Activated effector memory CD4-positive, alpha-beta T cell treated with anti-CD3 and anti-CD28 coated beads, Interleukin-2, amount 50 U/mL, for 16 hours (primary cell): ENCODE measurements around the gene TMEM247.

ENCODE experiments used
- DNase-seq: peaks from one replicate; pipeline ENCODE4 v3.0.0-alpha.2; 2020

The TMEM247 gene

DNA sequence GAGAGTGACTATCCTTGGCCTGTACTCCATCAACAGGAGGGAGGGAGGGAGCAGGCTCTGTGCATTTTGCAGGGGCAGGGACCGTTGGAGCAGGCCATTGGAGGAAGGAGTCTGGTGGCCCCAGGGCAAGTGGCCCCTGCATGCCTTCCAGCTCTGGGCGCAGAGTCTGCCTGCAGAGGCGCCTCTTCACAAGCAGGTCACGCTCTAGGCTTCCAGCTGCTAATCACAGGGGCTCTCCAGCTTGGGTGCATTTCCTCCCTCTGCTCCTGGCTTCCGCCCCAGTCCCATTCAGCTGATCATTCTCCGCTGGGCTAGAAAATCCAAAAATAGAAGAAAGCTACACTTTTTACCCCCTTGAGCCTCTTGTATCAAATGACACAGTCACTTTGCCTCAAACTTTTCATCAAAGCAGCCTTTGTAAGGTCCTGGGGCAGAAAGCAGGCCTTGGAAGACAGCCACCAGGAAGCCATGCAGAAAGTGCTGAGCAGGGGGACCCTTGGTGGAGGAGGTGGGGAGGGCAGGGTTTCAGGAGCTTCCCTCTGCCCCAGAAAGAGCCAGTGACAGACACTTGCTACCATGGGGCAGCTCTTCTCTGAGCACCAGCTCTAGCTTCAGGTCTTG lies 11.3 kb downstream of the TMEM247 start:
- DNase-seq: no peak

DNA sequence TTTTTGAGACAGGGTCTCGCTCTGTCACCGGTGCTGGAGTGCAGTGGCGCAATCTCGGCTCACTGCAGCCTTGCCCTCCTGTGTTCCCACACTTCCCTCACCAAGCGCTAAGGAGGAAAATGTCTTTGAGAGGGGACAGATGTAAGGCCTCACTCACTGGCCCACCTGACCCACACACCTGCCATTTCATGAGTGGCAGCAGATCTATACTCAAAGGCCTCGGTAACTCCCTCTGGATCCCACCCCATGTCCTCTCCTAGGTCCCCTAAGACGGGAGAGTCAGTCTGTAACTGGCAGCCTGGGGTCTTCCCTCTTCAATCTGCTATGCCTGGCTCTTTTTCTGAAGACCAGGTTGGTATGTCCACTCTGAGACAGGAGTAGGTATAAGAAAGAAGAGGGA lies 12.9 kb downstream of the TMEM247 start:
- DNase-seq: no peak

DNA sequence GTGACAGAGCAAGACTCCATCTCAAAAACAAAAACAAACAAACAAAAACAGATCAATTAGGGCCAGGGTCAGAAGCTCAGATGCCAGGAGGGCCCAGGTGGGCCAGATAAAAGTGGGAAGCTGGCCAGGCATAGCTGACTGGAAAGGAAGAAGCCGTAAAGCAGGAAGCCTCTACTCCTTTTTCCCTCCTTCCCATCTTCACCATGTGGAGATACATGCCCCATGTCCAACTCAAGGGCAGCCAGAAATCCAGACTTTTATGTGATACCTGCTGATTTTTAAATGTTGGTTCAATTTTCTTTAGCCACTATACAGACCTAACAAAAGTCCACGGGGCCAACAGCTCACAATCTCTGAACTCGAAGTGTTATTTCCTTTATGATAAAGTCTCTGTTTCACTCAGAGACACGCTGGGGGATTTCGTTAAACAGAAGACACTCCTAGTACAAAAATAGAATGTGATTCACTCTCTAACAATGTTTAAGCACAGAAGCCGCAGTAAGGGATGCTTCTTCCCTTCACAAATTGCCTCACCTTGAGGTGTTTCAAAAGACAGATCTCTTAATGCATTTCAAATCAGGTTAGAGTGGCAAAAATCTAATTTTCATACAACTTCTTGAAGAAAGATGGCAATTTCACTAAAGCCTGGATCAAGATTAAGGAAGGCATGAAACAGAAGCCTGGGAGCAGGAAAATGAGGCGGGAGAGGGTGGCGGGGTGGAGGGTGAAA lies 14.0 kb downstream of the TMEM247 start:
- no peak for DNase-seq

DNA sequence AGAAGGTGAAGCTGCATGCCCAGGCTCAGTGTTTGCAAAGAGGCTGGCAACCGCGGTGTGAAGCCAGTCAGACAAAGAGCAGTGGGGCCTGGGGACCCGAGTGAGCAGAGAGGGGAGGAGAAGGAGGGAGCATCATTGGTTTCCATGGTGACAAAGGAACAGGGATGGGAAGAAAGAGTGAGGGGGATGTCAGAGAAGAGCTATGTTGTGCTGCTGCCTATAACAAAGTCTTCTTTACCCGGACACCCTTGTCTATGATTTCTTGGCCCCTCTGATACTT lies 14.5 kb downstream of the TMEM247 start:
- DNase-seq: no peak

DNA sequence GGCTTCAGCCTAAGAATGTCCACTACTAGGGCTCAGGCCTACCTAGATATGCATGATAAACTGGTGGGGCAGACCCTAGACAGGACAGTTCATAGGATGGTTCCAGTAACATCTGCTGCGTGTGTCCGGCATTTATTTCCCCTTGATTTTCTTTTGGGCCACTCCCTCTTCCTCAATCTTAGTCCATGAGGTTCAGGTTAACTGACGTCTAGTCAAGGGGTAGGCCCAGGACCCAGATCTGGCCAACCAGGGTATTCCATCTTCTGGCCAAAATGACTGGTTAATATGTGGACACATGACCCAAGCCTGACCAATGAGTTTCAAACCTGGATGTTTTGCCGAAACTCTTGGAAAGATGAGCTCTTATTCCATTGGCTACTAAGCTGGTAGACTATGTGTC lies 15.2 kb downstream of the TMEM247 start:
- DNase-seq: no peak

DNA sequence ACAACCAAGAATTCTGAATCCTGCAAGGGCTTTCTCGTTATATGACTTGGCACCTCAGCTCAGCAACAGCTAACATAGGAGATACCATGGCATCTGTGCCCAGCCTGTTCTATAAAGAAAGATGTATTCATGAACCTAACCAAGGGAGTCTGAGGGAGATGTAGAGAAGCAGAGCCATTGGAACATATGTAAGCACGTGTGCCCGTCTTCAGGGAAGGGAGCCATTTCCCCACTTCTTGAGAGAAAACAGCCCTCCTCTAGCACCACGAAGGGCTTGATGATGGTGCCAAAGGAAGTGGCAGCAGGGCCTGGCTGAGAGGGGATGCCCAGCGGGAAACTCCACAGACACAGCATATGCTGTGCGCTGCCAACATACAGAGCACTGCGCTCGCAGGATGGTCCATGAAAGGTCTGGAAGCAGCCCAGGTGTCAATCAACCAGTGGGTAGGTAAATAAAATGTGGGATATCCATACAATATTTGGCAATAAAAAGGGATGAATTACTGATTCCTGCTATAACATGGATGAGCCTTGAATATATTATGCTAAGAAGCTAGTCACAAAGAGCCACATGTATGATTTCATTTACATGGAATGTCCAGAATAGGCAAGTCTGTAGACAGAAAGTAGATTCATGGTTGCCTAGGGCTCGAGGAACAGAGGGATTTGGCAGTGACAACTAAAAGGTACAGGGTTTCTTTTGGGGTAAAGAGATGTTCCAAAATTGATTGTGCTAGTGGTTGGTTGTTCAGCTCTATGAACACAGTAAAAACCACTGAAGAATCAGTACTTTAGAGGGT lies 16.1 kb downstream of the TMEM247 start:
- DNase-seq: no peak

DNA sequence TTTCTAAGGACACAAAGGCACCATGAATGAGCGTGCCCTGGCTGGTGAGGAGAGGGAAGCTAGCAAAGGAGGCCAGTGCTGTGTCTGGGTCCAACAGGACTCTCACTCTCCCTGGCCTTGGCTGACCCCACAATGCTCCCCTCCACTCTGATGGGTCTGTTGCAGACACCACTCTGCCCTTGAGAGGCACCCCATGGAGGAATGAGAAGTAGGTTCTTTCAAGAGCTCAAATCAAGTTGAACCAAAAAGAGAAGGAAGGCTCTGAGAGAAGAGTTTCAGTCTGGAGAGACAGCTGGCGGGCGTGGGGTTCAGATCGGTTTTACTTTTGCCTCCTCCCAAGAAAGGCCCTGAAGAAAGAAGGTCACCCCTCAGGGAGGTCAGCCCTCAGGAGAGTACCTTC lies 18.4 kb downstream of the TMEM247 start:
- DNase-seq: no peak

DNA sequence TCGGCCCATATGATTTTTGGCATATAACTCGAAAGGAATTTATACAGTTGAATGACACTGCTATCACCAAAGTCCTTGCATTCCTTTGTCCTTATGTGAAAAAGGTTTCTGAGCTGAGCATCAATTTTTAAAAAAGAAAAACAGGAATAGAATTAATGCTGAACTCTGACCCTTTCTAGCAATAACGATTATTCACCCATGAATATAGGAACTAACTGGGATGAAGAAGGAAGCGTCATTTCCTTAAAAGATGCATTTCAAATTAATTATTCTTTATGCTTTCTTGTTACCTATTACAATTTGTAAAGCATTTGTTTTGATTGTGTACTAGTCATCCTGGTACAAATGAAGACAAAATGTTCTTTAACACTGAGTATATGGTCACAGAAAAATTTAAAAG lies 19.3 kb downstream of the TMEM247 start:
- DNase-seq: no peak

DNA sequence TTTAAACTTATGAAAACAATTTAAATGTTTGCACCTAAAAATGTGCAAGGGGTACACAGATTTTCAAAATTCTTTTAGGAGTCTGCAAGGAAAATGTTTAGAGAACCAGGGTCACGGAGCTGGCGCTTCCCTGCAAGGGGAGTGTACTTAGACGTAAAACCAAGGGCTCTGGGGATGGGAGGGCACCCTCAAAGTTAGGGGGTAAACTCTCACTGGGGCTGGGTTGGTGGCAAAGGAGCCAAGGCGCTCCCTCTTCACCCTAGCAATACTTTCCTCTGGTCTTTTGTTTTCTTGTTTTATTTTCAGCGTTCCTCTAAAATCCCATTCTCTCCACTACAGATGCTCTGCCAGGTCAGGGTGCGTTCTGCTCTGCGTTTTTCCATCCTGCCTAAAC lies 20.0 kb downstream of the TMEM247 start:
- no peak for DNase-seq

DNA sequence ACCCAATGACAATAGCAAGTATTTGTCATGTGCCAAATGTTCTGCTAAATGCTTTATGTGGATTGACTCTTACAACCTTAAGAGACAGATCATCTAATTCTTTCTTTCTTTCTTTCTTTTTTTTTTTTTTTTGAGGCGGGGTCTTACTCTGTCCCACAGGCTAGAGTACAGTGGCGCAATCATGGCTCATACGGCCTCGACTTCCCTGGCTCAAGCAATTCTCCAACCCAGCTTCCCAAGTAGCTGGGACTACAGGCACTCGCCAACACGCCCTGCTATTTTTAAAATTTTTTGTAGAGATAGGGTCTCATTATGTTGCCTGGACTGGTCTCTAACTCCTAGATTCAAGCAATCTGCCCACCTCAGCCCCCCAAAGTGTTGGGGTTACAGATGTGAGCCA lies 21.4 kb downstream of the TMEM247 start:
- no peak for DNase-seq

DNA sequence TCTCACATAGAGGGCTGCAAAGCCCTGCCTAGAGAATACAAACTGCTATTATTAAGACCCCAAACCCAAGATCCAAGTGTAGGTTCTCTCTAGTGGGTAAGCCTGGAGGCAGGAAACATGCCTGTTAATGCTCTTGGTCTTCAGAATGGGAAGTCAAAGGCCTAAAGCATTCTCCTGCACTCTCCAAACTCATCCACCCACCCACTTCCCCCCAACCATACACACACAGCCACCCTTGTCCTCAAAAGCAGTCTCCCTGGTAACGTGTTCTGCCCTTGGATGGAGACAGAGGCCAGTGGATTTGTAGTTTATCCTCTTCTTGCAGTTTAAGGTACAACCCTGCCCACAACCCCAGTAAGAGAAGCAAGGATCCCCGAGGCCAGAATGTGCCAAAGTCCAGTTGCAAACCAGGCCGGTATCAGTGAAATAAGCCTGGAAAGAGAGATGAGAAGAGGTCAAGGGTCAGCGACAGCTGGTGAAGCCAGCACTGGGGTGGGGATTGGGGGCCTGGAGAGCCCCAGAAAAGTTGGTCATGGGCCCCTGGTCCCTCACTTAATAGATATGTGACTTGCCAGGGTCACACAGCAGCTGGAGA lies 23.0 kb downstream of the TMEM247 start:
- DNase-seq: no peak

DNA sequence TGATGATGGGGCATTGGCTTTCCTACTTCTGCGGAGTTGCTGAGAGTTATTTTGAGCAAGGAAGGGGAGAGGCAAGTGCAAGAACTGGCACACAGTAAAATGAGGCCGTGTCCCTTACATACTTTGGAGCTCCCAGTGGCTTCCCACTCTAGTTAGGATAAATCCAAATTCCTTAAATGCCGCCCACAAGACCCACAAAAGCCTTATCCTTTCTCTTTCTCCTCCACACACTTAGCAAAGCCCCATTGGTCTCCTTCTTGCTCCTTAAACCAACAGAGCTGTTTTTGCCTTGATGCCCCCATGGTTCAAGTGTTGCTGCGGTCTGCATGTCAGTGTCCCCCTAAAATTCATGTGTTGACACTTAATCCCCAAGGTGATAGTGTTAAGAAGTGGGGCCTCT lies 24.3 kb downstream of the TMEM247 start:
- no peak for DNase-seq

DNA sequence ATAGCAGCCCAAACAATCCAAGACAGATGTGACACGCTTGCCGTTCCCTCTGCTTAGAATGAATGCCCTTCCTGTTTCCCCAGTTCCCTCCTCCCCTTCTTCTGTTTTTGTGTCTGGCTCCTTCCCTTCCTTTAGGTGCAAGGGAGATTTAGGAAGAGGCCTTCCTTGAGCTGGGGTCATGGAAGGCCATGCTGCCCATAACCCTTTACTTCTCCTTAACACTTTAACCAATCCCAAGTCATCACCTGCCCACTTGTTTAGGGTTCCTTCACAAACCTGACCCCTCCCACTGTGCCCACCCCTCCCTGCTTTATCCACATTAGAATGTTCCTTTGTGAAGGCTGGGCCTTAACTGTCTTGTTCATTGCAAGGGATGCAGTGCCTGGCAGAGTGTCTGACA lies 24.9 kb downstream of the TMEM247 start:
- DNase-seq: no peak

DNA sequence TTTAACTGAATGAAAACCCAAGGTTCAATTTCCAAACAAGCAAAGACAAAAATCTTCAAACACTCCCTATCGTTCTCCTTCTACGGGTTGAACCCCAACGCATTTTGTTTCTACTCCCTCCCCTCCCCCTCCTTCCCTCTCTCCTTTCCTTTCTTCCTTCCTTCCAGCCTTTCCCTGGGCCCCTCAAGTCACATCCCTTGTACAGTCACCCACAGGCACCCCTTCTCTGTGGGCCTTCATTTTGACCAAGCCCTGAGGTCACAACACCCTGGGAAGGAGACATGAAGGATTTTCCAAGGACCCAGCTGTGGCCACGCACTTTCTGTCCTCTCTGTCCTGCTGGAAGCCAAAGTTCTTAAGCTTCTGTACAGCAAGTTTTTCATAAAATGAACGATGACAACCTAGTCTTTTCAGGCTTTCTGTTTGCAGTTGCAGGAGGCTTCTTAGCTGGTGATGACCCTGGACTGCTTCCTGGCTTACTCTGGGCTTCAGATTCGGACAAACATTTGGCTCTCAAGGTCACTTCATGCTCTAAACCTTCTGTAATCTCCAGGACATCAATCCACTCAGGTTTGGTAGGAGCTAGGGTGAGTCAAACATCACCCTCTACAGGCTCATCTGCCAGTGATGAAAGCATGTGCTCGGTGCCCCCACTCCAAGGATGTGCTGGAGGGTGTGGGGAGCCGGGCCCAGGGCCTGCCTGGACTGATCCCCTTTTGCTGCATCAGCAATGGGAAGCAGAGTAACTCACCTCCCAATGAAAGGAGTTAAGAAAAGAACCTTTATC lies 25.5 kb downstream of the TMEM247 start:
- DNase-seq: no peak

DNA sequence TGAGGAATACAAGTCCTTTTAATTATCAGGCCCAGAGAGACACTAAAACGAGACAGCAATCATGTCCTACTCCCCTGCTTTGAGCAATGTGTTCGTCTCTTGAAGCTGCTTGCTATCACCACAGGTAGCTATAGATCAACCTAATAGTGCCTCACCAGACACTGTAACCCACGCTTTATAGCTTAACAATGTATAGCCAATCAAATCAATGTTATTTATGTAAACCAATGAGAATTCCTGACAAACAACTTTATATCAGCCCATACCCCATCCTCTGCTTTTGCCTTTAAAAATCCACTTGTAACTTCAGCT lies 26.1 kb downstream of the TMEM247 start:
- DNase-seq: no peak

DNA sequence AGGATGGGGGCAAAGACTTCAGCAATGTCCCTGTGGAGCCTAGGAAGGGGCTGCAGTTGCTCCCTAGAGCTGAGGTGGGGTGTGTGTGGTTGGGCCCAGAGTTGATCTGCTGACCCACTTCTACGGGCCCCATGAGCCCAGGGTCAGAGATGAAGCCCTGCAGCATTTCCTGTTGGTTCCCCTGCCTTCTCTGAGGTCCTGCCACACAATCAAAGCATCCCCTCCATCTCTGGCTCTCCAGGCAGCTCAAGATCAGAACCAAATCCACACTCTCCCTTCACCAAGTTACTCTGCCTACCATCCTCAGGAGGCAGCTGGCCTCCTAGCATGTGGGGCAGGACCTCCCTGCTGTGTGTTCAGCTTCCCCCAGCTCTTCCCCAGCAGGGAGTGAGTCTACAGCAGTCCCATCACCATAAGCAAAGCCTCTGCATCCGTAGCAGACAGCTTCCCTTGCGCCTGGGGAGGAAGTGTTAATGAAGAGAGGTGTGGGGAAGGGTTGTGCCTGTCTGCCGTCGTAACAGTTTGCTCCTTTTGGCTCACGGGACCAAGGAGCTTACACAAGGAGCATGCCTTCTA lies 26.9 kb downstream of the TMEM247 start:
- DNase-seq: no peak

DNA sequence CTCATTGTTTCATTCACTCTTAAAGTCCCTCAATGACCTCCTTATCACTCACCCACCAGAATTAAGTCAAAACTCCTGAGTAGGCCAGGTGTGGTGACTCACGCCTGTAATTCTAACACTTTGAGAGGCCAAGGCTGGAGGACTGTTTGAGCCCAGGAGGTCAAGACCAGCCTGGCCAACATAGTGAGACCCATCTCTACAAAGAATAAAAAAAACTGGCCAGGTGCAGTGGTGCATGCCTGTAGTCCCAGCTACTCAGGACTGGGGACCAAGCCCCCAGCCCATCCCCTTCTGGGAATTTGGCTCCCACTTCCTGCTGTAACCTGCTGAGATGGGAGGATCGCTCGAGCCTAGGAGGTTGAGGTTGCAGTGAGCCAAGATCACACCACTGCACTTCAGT lies 28.9 kb downstream of the TMEM247 start:
- DNase-seq: no peak

DNA sequence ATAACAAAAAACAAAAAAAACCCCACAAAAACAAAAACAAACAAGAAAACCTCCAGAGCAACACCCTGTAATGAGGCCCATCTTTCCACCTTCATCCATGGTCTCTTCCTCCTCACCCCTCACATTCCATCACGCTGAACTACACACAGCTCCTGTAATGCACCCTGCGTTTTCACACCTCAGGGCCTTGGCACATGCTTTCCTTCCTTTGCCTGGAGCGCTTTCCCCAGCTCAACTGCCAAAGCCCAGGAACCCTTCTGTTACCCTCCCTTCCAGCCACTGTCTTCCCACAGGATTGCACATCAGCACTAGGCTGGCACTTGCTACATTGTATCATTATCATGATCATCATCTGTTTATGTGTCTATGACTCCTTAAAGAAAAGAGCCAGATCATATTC lies 29.4 kb downstream of the TMEM247 start:
- DNase-seq: no peak

DNA sequence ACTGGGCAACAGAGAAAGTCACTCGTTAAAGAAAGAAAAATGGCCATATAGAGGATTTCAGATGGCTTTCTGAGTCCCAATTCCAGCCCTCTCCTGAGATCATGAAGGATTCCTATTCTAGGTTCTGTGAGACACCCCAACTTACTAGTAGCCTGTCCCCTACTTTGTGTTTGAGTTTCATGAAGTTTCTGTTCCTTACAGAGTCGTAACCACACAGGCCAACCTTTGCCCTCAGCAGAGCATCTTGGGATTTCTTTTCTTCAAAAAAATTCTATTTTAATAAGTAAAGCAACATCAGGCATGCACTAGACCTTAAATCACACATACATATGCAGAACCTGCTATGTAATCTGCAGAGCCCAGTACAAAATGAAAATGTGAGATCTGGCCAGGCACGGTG lies 30.4 kb downstream of the TMEM247 start:
- DNase-seq: no peak

DNA sequence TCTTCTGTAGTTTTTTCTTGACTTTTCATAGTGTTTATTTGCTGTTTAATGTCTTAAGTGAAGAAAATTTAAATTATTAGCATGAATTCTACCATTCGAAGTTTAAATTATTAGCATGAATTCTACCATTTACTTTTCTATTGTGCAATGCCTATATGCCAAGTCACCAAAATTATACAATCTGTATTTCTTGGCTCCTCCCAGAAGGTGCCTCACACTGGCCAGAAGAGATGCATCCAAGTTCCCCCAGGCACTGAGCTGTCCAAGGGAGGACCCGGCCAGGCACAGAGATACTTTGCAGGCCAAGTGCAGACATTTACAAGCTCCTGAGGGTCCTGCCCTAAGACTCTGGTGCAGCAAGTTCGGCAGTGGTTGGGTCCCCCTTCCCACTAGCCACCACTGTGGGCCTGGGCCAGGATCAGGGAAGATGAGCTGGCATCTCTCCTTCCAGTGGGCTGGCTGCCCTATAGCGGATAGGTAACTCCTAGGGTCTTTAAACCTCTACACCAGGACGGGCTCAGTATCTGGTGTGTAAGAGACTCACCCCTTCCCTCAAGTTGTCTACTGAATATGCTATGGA lies 31.3 kb downstream of the TMEM247 start:
- no peak for DNase-seq

DNA sequence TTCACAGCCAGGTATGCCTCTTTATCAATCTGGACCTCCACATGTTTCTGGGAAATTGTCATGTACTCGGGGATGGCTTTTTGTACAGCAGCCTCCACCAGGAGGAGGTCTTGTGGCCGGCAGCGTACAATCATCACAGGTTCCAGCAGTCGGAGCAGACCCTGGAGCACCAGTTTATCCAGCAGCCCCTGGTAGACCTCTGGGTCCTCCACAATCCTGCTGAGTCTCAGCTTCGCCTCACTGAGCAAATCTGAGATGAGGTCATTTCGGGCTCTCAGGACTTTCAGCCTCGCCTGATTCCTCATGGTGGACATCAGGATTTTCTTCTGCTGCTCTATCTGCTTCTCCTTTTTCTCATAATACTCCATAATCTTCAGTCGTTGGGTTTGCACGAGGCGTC lies 32.8 kb downstream of the TMEM247 start:
- no peak for DNase-seq

DNA sequence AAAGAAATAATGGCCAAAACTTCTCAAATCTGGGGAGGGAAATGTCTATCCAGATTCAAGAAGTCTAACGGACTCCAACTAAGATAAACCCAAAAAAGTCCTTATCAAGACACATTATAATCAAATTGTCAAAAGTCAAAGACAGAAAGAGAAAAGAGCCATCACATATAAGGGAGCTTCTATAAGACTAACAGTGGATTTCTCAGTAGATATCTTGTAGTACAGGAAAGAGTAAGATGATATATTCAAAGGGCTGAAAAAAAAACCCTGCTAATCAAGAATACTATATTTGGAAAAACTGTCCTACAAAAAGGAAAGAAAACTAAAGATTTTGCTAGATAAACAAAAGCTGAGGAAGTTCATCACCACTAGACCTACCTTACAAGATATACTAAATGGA lies 35.4 kb downstream of the TMEM247 start:
- DNase-seq: no peak

DNA sequence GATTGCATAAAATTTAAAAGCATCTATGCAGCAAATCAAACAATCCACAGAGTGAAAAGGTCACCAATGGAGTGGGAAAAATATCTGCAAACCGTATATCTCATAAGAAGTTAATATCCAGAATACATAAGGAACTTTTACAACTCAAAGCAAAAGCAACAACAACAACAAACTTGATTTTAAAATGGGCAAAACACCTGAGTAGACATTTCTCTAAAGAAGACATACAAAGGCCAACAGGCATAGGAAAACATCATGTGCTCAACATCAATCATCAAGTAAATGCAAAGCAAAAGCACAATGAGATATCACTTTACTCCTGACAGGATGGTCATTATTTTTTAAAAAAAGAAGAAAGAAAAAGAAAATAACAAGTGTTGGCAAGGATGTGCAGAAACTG lies 38.1 kb downstream of the TMEM247 start:
- no peak for DNase-seq
